ENCODE measurements around the gene HSDL2. TPM values are rescaled to one million over a fixed set of nuclear protein-coding genes. Genes with fewer than 3 reads are reported as not detected.

Gene HSDL2
- total RNA-seq, 4 donors from 2014 or later: 37.8 to 54.8 (median 43.8) TPM

DNA sequence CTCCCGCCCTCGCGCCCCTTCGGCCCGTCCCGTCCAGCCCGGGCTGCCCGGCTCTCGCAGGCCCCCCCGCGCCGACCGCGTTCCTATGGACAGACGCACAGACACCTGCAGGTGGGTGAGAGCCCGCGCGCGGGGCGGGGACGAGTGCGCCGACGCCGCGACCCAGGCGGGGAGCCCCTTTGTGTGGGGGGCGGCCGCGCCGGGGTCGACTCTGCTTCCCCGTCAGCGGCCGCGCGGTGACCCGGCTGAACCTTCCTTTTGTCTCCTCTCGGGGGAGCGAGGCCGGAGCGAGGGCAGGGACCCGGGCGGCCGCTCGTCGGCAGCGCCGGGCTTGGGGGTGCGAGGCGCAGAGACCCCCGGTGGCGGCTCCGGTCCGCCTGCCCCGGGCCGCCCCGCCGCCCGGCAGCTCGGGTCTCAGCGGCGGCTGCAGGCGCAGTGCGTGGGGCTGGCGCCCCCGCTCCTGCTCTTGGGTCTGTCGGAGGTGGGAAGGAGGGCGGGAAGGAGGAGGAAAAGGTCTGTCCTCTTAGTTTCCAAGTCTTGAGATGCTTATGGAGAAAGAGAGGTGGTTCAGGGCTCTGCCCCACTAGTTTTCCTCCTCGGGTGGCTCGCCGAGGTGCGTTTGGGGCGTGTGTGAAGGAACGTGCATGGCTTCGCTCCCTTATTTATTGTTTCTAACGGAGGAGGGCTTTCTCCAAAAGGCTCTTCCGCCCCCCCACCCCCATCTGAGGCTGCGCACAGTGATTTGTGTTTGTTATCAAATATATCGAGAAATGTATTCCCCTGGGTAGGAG is 107.3 kb downstream of the HSDL2 start:
- WGBS, 2 donors: 0 to 1% methylated on average over 11 to 14 of the region's 80 CpGs
- Histone ChIP-seq H3K4me3 (replicated peaks in 1 of 3) (peak overlapping the region; percentile 22 to 79 (median 71)), H3K27me3 (no peaks in the 10 kb centered on the region), H3K27ac (peak overlapping the region; percentile 45 to 91 (median 73)), H3K9me3 (no peaks in the 10 kb centered on the region), H3K4me1 (peaks cover 0 to 9% of the 10 kb centered on the region in 2 donors), H3K36me3 (no peaks in the 10 kb centered on the region)
- DNase-seq: peak; percentile 70 to 77
- intact Hi-C loops (cut with DNase I): loop anchor here (10.0 kb wide), 1 partner anchor 112 kb away; no protein-coding TSS in a partner anchor
- peak in 1 of 2 donors; percentile 33 for TF ChIP-seq POLR2A (IDR thresholded peaks at IDR 0.05)
- TF ChIP-seq, protein P1, sequence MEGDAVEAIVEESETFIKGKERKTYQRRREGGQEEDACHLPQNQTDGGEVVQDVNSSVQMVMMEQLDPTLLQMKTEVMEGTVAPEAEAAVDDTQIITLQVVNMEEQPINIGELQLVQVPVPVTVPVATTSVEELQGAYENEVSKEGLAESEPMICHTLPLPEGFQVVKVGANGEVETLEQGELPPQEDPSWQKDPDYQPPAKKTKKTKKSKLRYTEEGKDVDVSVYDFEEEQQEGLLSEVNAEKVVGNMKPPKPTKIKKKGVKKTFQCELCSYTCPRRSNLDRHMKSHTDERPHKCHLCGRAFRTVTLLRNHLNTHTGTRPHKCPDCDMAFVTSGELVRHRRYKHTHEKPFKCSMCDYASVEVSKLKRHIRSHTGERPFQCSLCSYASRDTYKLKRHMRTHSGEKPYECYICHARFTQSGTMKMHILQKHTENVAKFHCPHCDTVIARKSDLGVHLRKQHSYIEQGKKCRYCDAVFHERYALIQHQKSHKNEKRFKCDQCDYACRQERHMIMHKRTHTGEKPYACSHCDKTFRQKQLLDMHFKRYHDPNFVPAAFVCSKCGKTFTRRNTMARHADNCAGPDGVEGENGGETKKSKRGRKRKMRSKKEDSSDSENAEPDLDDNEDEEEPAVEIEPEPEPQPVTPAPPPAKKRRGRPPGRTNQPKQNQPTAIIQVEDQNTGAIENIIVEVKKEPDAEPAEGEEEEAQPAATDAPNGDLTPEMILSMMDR (IDR thresholded peaks at IDR 0.05): peak in 1 of 6 experiments; percentile 17

DNA sequence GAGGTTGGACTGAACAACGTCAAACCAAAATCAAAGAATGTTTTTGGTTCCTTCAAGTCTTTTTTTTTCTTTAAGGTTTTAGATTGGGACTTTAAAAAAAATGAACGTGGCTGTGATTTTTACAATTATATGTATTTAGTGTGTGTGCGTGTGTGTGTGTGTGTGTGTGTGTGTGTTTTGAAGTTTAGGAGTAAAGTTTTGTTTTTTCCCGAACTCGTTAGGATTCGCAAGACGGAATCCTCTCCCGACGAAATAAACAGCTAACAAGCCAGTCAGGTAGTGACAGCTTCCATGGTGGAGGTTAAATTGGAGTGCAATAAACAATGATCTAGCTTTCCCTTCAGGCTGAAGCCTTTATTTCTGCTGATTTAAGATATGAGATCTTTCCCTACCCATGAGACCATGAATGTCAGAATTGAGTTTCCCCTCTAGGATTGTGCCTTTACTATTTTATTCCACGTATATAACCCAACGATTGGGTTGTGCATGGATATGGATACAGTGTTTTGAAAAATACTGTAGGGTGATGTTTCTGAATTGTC is 108.0 kb downstream of the HSDL2 start:
- no peak for TF ChIP-seq POLR2A (IDR thresholded peaks at IDR 0.05)
- TF ChIP-seq, protein P1 (IDR thresholded peaks at IDR 0.05): no peak
- intact Hi-C loops (cut with DNase I): loop anchor here (10.0 kb wide), 1 partner anchor 113 kb away; no protein-coding TSS in a partner anchor
- H3K27me3 ChIP-seq: no peaks in the 10 kb centered on the region
- peak overlapping the region in 2 of 3 donors; percentile 73 to 91 for H3K27ac ChIP-seq
- WGBS, 2 donors: 13 to 16% methylated on average over 11 of the region's 11 CpGs
- peaks cover 0 to 9% of the 10 kb centered on the region in 2 donors for H3K4me1 ChIP-seq
- peak overlapping the region in 2 of 3 donors; percentile 71 to 79 for H3K4me3 ChIP-seq (replicated peaks in 1 of 3)
- DNase-seq: no peak
- no peaks in the 10 kb centered on the region for H3K9me3 ChIP-seq
- no peaks in the 10 kb centered on the region for H3K36me3 ChIP-seq

DNA sequence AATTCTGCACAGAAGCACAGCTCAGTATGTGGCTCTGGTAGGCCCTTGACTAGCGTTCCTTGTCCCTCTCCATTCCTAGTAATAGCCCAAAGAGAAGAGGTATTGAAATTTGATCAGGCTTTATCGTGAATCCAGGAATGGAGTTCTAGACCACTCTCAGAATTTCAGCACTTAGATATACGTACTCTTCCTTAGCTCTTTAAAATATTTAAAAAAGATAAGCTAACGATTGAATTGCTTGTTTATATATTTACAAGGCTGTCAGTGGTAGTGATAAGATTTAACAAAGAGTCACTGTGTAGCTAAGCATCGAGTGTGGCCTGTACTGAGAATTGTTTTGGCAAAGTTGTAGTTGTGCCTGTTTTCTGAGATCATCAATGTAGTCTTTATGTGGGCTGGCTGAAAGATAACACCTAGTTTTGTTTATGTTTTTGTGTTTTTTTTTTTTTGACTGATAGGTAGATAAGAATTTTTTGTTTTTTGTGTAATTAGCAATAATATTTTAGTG is 109.2 kb downstream of the HSDL2 start:
- TF ChIP-seq, protein P1 (IDR thresholded peaks at IDR 0.05): no peak
- no peak for TF ChIP-seq POLR2A (IDR thresholded peaks at IDR 0.05)
- WGBS, 2 donors: 81 to 83% methylated on average over 5 of the region's 5 CpGs
- H3K27ac ChIP-seq: no peak overlapping the region

DNA sequence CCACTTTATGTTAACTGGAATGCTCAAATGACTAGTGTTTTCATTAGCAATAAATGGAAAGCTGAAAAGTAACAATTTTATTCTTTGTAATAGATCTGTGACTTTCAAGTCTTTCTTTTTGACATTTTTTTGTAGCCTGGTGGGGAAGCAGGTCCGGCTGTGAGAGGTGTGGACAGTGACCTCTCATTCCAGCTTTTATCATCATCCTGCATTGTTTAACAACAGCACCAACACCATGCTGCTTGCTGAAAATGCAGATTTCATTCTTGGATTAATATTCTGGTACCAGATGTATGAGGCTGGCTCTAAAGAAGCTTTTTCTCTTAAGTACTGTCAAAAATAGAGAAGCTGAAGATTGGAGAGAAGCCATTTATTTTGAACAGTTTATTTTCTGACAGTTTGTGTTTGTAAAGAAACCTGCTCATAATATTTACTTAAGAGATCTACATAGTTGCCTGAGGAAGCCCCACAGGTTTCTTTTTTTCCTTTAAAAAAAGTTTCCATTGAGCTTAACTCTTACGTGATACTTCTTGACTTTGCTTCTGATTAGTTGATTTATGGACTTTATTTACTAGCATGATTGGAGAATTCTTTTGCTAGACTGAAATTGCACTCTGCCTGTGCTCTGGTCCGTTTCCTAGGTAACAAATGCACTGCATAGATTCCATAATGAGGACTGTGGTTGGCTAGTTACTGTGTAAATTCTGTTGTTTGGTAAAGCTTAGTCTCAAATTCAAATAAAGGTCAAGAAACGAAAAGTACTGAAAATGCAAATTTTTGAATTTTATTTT is 110.2 kb downstream of the HSDL2 start:
- TF ChIP-seq, protein P1 (IDR thresholded peaks at IDR 0.05): no peak
- no peak for TF ChIP-seq POLR2A (IDR thresholded peaks at IDR 0.05)
- Histone ChIP-seq H3K27ac (no peak overlapping the region), H3K4me1 (peaks cover 0 to 9% of the 10 kb centered on the region in 2 donors), H3K4me3 (replicated peaks in 1 of 3) (no peak overlapping the region), H3K27me3 (no peaks in the 10 kb centered on the region), H3K9me3 (no peaks in the 10 kb centered on the region), H3K36me3 (no peaks in the 10 kb centered on the region)
- no peak for DNase-seq
- intact Hi-C loops (cut with DNase I): loop anchor here (10.0 kb wide), 1 partner anchor 115 kb away; no protein-coding TSS in a partner anchor
- 84 to 86% methylated on average over 4 of the region's 4 CpGs for WGBS, 2 donors

More for the DNA sequence above, 109.2 kb downstream of the HSDL2 start:
- intact Hi-C loops (cut with DNase I): loop anchor here (10.0 kb wide), 1 partner anchor 114 kb away; no protein-coding TSS in a partner anchor
- no peaks in the 10 kb centered on the region for H3K36me3 ChIP-seq
- DNase-seq: no peak
- H3K4me1 ChIP-seq: peaks cover 0 to 10% of the 10 kb centered on the region in 2 donors
- H3K4me3 ChIP-seq (replicated peaks in 1 of 3): no peak overlapping the region
- H3K27me3 ChIP-seq: no peaks in the 10 kb centered on the region
- H3K9me3 ChIP-seq: no peaks in the 10 kb centered on the region
